ENCODE measurements around the gene CCNI2.

Gene CCNI2

DNA sequence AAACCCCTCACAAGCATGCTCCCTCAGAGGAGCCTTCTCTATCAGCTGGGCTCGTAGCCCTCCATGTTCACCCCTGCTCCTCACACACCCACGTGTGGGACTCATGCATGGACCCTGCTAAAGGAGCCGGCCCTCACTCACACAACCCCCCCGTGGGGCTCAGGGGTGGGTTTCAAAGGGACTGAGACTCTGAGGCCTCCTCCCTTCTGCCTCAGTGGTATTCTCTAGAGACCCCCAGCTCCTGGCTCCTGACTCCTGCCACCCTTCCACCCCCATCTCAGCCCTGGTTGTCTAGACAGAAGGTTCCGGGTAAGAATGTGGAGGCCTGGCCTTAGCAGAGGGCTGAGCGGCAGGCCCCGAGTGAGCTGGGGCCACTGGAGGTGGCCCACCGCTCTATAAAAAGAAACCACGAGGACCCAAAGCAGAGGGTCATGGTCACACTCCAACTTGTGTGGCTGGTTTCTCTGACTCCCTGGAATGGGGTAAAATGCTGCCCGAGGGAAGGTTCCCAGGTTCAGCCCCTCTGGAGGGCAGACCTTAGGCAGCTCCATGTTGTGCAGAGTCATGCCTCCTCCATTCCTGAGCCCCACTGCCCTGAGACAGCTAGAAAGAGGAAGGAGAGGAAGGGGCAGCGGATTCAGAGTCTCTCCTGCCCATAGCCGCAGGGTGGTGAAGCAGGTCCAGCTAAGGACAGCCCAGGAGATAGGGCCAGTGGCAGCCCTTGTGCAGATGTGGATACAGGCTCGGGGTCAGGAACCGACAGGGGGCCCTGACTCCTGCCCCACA, 19.0 kb downstream of the CCNI2 start:
- DNase-seq, result no peak

DNA sequence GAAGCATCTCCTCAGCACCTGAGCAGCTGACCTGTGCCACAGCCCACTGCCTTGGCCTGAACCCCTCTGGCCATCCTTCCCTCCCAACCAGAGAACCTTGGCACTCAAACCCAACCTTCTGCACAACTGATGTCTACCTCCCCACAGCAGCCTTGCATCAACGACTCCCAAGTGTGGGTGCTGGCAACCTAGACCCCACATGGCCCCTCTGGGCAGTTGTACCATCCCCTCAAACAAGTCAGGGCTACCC, 19.5 kb downstream of the CCNI2 start:
- no peak for DNase-seq

DNA sequence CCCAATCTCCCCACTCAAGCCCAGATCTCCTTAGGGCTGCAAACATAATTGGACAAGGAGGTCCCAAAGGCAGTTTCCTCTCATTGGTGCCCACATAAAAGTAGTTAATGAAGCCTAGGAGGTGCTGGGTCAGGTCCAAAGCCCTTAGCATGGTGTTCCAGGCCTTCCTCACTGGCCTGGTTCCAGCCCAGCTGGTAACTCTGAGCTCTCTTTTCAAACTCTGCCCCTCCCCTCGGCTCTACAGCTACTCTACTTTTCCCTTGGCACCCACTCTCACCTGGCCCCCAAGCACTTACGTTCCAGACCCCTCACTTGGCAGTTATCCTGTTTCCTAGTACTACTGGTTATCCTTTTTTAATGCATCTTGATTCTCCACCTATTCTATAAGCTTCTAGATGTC, 19.9 kb downstream of the CCNI2 start:
- no peak for DNase-seq

DNA sequence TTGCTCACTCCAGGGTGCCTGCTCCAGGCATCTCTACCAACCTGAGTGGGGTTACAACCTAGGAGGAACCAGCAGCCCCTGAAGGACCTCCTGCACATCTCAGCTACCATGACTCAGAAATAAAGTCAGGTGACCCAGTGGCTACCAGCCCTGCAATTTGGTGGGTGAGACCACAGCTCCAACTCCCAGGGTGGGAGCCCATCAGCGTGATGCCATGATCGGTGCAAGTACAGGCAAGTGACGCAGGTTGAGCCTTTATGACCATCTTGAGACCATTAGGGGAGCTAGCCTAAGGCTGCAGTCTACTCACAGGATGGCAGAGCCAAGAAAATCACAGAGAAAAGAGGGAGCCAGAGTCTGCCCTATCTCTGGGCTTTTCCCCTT, 21.3 kb downstream of the CCNI2 start:
- no peak for DNase-seq

DNA sequence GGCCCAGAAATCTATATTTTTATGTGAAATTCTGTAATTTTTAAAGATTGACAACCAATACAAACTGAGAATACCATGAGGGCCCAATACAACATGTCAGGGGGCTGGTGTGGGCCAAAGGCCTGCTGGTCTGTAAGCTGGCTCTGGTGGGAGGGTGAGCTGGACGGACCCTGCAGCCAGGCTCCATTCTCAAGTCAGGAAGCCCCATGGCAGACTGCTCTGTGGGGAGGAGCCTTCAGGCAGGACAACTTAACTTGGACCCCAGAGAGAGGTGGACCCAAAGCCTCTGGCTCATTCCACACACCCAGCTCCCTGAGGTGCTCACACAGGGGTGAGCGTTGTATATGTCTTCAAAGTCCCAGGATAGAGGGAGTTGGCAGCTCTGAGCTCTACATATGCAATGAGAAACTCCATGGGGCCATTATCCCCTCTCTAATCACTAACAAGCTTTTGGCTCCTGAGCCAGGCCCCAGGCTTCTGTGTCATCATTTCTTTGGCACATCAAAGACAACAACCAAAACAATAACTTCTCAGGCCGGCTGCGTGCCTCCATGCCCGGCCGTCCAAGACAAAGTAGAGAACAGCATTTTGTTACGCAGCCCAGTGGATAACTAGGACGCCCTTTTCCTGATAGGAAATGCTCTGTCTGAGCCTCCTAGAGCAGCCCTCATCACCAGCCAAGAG, 23.4 kb downstream of the CCNI2 start:
- no peak for DNase-seq

DNA sequence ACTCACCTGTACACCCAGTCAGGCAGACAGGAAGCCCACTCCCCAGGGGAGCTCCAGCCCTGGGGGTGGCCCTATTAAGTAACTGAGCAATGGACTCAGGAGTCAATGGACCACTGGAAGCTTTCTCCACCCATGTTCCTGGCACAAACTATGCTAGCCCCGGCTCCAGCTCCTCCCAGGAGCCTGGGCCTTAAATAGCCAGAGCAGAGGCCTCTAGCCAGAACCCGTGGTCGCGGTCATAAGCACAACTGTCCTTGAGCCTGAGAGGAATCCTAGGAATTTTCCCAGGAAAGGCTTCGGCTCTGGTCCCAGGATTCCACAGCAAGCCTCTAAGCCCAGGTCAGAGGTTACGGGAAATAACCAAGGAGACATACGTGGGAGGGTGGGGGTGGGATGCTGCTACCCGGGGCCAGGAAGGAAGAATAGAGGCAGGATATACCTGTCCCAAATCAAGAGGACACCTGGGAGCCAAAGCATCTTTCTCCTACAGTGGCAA, 24.3 kb downstream of the CCNI2 start:
- DNase-seq, result no peak

DNA sequence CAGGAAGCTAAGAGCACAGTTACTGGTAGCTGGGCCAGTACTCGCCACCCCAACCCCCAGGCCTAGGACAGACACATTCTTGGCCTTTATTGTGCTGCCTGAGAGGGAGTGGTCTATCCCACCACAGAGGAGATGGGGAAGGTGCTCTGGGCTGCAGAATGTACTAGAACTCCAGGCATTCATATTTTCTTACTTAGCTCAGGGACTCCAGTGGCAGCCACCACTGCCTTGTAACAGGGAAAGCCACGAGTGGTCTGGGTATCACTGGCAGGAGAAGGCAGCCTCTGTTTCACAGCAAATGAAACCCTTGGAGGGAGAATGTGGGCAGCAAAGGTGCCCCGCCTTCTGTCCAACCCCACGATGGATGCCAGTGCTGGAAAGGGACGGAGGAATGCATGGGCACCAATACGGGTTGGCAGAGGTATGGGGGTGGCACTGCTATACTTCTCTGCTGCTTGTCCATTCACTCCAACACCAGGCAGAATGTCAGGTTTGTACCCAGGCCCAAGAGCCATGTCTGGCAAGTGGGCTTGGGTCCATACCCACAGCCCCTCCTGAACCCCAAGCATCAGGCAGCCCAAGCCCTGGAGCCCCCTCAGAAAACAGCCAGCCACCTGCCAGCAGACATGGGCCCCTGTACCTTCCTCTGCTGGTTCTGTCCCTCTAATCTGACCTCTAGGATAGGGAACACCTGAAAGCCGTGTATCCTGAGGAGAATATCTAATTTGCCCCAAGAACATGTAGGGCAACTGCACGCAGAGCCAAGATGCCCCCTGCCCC, 25.3 kb downstream of the CCNI2 start:
- no peak for DNase-seq

DNA sequence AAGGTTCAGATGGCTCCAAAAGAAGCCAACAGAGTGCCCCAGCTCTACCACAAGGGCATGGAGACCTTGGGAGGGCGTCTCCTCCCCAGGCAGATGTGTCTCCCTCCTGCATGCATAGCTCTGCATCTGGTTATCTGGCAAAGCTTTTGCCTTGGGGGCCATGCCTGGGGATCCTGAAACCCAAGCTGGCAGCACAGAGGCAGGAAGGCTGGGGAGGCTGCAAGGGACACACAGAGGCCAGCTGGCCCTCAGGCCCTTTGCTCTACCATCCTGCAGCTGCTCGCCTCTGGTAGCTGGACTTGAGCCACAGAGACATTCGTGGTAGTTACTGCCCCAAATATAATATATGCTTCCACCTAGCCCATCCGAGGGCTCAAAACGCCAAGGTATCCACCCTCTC, 25.9 kb downstream of the CCNI2 start:
- DNase-seq, result no peak

DNA sequence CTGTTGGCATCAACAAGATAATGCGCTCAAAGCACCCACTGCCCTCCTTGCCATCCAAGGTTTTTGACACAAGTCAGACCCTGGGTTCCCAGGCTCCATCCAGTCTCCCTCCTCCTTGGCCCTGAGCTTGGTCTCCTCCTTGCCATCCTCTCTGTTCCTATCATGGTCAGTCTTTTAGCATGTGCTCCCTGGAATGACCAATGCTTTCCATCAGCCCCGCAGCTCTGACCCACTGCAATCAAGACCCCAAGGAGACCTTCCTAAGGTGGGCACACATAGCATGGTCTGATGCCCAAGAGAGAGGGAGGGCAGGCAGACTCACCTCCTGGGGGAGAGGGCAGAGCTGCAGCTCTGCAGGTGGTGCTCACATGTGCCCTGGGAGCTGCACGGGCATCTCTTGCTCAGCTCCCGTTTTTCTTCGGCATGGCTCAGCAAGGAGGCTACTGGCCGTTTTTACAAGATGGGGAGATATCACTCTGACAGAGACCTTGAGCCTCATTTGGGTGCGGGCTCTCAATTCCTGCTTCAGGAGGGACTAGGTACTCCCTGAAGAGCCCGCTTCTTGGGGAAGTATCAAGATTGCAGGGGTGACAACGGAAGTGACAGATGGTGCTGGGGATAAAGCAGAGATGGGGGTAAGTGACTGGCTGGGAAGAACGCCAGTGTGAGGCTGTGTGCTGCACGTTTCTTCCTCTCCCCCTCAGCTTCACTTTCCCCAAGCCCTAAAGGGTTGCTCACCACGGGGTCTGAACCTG, 26.6 kb downstream of the CCNI2 start:
- no peak for DNase-seq

DNA sequence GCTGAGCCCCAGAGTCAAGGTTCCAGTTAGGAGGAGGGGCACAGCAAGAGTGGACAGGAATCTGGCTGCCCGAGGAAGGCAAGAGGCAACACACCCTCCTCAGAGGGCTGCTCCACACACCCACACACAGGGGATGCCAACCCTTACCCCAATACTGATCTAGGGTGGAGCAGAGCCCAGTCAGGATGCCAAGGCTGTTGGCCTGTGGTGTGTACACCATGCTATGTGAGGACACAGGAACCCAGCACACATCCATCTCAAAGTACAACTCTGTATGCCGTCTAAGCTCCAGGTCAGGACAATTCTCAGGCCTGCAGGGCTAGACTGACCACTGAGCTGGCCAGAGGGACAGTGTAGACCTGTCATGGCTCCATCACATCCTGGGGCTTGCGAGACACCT, 27.2 kb downstream of the CCNI2 start:
- no peak for DNase-seq

DNA sequence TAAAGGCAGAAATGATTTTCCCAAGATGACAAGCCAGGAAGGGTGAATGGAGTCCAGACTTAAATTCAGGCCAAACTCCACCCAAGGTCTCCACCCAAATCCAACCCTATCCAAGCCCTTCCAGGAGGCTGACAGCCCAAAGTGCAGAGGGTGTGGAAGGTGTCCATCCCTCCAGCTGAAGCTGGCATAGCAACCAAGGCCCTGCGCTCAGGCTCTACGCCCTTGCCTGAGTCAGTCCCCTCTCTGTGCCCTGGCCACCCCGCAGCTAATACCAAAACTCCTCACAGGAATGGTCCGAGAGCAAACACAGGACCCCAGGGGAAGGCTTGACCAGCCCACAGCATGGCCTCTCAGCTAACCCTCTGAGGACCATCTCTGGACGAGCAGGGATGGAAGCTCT, 27.7 kb downstream of the CCNI2 start:
- no peak for DNase-seq

DNA sequence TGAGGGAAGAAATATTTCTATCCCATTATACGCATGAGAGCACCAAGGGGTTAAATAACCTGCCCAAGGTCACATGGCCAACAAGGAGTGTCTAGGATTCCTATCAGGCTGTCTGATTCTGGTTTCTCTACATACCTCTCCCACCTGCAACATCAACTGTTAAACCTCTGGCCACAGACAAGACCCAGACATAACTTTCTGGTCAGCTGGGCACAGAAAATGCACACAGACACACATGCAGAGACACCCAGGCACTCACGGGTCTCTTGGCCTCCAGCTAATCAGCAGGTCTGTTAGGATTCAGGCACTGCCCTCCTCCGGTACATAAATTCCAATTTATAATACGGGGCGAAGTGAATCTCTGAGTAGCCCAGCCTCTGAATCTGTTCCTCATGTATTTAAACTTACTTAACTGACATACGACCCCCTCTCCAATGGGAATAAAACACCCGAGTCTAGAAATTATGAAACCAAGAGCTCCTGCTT, 28.3 kb downstream of the CCNI2 start:
- no peak for DNase-seq

DNA sequence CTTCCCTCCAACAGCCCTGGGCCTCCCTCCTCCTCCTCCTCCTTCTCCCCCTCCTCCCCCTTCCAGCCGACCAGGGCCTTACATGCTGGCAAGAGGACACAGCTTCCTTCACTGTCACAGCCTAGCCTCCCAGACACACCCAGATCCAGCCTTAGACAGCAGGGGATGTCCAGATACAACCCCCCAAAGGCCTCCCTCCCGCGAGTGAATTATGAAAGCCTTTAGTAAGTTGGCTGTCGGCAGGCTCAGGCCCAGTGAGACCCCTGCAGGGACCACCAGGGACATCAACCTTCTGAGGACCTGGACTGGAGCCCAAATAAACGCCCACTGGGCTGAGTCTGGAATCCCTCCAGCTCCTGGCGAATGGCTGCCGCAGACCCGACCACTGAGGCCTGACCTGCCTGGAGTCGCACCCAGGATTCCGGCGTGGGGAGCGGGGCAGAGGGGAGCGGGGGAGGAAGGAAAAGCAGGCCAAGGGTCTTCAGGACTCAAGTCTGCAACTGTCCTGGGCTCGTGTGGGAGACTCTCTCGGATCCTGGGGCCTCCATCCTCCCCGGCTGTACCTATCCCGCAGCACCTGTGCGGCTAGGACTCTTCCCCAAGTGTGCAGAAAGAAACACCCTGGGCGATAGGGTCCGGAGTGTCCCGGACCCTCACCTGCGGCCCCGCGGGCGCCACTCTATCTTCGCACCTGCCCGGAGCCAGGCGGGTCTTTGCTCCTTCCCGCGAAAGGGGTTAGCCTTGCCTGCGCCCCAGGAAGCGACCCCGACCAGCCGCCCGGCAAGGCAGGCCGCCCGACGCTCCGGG, 29.1 kb downstream of the CCNI2 start:
- peak; percentile 19 for DNase-seq

DNA sequence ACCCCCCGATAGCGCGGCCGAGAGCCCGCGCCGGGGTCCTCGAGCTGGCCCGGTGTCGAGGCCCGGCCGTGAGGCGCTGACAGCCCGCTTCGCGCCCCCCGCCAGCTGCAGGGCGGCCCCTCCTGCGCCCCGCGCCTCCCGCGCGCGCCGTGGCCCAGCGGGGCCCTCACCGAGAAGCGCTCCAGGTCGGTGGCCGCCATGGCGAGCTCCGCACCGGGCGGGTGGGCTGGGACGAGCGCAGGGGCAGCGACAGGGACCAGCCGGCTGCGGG, 29.6 kb downstream of the CCNI2 start:
- no peak for DNase-seq

DNA sequence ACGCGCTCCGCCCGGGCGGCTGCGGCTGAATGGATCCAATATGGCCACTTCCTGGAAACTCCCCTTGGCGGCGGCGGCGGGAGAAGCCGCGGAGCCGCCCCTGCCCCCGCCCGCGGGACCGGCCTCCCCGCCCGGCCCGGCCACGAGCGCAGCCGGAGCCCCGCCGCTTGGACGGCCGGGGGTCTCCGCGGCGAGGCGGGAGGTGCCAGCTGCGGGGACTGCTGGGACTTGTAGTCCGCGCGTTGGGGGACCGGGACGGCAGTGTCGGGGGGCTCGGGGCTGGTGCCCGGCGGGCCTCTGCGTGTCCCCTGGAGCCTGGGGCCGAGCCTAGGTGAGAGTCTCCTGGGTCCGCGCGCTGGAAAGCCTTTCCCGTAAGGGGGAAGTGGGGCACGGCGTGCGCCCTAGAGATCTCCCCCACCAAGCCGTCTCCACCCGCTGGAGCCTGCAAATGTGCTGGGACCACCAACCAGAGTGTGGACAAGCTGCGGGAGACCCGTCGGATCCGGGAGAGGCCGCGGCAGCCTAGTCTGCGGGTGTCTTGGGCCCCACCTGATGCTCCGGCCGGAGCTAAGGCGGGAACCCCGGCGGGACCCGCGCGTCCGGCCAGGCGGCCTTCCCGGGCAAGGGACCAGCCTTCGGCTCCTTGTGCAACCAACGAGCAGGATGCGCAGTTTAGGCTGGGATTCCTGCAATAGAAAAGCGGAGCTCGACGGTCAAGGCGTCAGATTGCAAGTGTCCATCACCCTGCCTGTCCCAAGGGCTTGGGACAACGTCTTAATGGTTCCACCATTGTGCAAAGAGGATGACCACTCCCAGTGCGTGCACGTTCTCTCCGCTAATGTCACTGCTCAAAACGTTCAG, 30.2 kb downstream of the CCNI2 start, which contains the start of gene SEPTIN8:
SEPTIN8 (minus strand) TSS at position 31 of the 861 bp plus-strand sequence. CDS start 102 bp downstream, outside the sequence.
- DNase-seq, result peak; percentile 58

DNA sequence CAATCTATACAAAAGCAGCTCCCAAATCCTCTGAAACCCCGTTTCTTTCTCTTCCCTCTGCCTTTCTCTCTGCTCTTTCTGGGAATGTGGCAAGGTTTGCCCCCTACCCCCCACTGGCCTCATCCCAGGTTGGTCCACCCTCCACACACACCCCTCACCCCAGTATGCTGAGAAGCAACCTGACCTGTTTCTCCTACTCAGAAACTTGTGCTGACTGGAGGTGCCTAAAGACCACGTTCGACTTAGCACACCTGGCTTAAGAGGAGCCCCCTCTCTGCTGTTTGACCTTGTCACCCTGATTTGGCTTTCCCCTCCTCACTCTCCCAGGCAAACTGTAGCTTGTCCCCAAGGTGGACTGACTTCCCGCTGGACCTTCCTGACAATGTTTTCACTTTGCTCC, 30.9 kb downstream of the CCNI2 start:
- no peak for DNase-seq

DNA sequence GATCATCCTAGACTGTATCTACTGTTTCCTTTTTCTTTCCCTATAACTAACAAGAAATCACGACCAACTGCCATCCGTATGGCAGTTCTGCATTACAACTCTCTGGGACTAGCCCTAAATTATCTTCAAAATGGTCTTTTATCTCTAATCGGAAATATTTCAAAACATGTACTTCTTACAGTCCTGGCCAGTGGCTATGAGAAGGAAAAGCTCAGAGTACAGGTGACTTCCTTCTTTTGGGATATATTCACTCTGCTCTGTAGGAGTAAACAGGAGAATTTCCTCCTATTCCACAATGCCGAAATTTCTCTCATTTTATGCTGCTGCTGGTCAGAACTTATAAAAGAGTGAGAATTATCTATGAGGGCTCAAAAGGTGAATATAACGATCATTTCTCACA, 31.6 kb downstream of the CCNI2 start:
- DNase-seq, result no peak

DNA sequence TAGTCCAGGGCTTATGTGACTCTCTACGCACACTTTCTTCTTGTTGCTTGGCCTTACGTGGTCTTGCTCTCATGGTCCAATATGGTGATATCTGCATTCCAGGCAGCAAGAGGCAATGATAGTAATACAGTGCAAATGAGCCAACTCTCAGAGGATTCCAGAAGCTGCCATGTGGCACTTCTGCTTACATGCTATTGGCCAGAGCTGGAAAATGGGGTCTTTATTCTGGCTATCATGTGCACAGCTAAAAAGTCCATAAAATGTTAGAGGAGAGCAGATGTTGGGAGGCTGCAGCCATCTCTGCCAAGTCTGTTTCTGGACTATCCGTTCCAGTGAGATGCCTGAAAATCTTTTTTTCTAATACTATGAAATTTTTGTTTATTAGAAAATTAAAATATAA, 32.7 kb downstream of the CCNI2 start:
- no peak for DNase-seq

DNA sequence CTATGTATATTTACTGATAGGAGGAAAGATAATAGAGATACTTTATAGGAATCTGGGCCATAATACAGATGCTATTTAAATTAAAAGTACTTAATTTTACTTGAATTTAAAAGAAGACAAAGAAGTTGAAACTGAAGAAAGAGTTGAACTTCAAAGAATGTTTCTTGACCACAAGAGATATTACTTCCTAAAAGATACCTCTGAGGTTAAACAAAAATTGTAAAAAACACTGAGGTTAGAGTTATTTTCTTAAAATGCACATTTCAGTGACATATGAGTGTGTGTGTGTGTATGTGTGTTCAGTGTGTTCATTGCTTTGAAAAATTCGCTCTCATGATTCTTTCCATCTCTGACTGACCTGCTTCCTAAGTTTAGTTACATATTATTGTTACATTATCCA, 33.4 kb downstream of the CCNI2 start:
- DNase-seq, result no peak

DNA sequence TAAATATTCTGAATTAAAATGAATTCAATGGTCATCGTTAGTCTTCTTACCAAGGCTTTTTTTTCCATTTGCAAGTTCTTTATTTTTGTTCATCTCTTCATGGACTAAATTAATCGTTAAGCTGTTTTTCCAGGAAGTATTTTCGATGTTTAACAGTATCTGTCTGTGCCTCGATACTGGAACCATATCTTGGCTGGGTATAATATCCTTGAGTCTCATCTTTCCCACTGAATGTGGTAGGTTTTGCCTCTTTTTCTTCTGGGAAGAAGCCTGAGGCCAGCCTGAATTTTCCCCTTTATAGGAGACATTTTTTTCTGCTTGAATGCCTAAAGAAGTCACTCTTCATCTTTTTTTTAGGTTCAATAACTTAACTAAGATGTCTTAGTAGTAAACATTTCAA, 33.8 kb downstream of the CCNI2 start:
- no peak for DNase-seq

DNA sequence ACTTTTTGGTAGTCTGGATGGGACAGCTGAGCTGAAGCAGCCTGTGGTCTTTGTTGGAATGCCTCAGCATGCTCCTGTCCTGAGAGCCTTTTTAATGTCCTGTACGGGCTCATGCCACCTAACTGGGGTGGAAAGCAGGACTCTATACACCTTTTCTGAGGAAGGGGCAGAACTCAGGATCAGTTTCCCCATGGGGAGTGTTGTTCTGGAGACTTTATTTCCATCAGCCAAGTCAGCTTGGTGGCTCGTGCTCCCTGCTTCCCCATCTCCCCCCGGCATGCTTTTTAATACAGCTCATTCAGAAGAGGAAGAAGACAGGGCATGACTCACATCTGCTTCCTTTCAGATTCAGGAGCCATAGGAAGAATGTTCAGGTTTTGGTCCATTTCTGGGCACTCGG, 34.9 kb downstream of the CCNI2 start:
- no peak for DNase-seq
